Activated CD4-positive, alpha-beta T cell treated with anti-CD3 and anti-CD28 coated beads for 36 hours (primary cell): ENCODE results near the gene RRP7A. TPM values are rescaled to one million over a fixed set of nuclear protein-coding genes. Genes with fewer than 3 reads are reported as not detected.
"Not testable (repeated sequence)": the region's sequence is repeated elsewhere in the genome, so short reads cannot be mapped to it uniquely, and the experiment has no call there.

Experiments used
- ATAC-seq: fragments of 200-7000 bp; cut with Tn5 transposase; one replicate; pipeline ENCODE4 v1.10.0; 2021; ENCODE audit warnings: mild to moderate bottlenecking, moderate library complexity
- CTCF ChIA-PET: fragments of 350-600 bp; sonication (Branson Sonifier 250); formaldehyde crosslinking; loops from one replicate; lab custom pipeline; 2021; ENCODE audit warnings: antibody characterized with exemption; lab: Charles Lee
- POLR2A ChIA-PET: fragments of 350-600 bp; sonication (Branson Sonifier 250); formaldehyde crosslinking; loops from one replicate; lab custom pipeline; 2021; ENCODE audit warnings: antibody characterized with exemption, inconsistent platforms; lab: Charles Lee
- DNase-seq: peaks from one replicate; pipeline ENCODE4 v3.0.0-alpha.2; 2020
- H3K27ac Mint-ChIP-seq: one replicate; pipeline ENCODE4 v1.8.0; 2021; ENCODE audit warnings: mixed read lengths
- H3K27me3 Mint-ChIP-seq: one replicate; pipeline ENCODE4 v1.8.0; 2021; ENCODE audit warnings: mixed read lengths
- H3K36me3 Mint-ChIP-seq: one replicate; pipeline ENCODE4 v1.8.0; 2021; ENCODE audit warnings: low read depth, mixed read lengths
- H3K4me1 Mint-ChIP-seq: one replicate; pipeline ENCODE4 v1.8.0; 2021; ENCODE audit warnings: mixed read lengths
- H3K4me3 Mint-ChIP-seq: one replicate; pipeline ENCODE4 v1.8.0; 2021; ENCODE audit warnings: mild to moderate bottlenecking, moderate library complexity, mixed read lengths
- H3K9me3 Mint-ChIP-seq: one replicate; pipeline ENCODE4 v1.8.0; 2021; ENCODE audit warnings: low read depth, mixed read lengths
- intact Hi-C, 2 experiments: fragments of 100-400 bp; cut with DNase I in 1 of 2; cut with micrococcal nuclease in 1 of 2; formaldehyde crosslinking; loops; one replicate each; pipeline versions ENCODE4 v1.14.2 to v1.15.1; 2022 to 2024; cut with DNase I, micrococcal nuclease
- total RNA-seq, 2 experiments: library from RNA; stranded (reverse); gene quantifications; one replicate each; pipeline ENCODE4 v1.2.3, GENCODE V29; 2021

RRP7A gene
- total RNA-seq, 2 experiments from 2014 or later = 95.6 to 98.1 TPM

DNA sequence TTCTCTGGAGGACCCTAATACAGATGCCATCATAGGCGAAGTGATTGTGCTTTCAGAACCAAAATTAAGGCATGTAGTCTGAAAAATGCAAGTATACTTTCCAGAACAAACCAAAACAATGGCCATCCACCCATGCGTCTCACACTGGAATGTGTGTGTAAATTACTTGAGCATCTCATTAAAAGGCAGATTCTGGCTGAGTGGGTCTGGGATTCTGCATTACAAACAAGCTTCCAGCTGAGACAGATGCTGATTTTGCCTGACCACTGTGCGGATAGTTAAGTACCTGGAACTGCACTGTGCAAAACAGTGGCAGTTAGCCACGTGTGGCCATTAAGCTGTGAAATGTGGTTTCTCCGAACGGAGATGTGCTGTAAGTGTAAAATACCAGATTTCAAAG, 26.2 kb downstream of the RRP7A start:
- no peaks in the 10 kb centered on the region for H3K36me3 Mint-ChIP-seq
- no peaks in the 10 kb centered on the region for H3K27me3 Mint-ChIP-seq
- ChIA-PET POLR2A (no interaction called here), CTCF (no interaction called here)
- no peak for ATAC-seq
- intact Hi-C loops = no loop called here
- no peak for DNase-seq
- peaks cover 2% of the 10 kb centered on the region for H3K4me1 Mint-ChIP-seq
- H3K9me3 Mint-ChIP-seq = no peaks in the 10 kb centered on the region
- H3K27ac Mint-ChIP-seq = no peak overlapping the region
- H3K4me3 Mint-ChIP-seq = no peak overlapping the region

DNA sequence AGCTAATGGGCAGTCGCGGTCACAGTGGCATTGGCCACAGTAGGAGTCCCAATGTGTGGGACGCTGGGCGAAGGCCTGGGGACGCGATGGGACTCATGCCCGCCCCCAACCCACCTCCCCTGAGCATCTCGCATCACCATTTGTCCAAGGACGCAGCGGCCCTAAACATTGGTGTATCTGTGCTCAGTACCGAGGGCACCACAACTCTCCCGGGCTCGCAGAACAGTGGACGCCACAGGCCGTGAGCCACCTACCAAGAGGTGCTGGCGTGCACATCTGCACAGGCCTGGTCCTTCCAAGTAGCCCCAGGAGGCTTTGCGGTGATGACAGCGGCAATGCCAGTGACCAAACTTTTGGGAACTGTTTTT, 27.3 kb downstream of the RRP7A start:
- Mint-ChIP-seq H3K4me1 (no peaks in the 10 kb centered on the region), H3K9me3 (no peaks in the 10 kb centered on the region), H3K4me3 (no peak overlapping the region), H3K27me3 (no peaks in the 10 kb centered on the region), H3K27ac (no peak overlapping the region), H3K36me3 (no peaks in the 10 kb centered on the region)
- ATAC-seq (no peak), DNase-seq (no peak)
- intact Hi-C loops = no loop called here
- ChIA-PET CTCF (no interaction called here), POLR2A (no interaction called here)

DNA sequence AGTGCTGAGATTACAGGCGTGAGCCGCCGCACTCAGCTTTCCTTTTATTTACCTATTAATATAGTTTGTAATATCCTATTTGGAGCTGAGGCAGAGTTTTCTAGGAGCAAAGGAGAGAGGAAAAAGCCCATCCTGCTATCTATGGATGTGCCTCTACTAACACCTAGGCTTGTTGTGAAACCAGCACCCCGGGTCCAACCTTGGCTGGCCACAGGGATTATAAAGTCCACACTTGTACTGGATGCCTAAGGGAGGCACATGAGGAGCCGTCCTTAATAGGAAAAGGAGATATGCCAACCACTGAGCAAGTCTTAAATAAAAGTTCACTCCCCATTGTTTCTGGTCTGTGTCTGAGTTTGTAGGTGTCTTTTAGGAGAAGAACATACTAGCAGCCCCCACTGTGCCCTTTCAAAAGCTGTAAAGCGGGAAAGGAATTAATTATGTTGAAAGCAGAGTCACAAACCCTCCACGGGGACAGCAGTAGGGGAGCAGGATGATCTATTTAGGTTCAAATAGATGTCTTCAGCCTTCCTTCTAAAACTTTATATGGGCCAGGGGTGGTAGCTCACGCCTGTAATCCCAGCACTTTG, 29.3 kb downstream of the RRP7A start:
- Mint-ChIP-seq H3K27ac (no peak overlapping the region), H3K4me1 (no peaks in the 10 kb centered on the region), H3K9me3 (no peaks in the 10 kb centered on the region), H3K4me3 (no peak overlapping the region), H3K36me3 (no peaks in the 10 kb centered on the region), H3K27me3 (no peaks in the 10 kb centered on the region)
- intact Hi-C loops = no loop called here
- ATAC-seq = no peak
- ChIA-PET POLR2A (no interaction called here), CTCF (no interaction called here)
- no peak for DNase-seq

DNA sequence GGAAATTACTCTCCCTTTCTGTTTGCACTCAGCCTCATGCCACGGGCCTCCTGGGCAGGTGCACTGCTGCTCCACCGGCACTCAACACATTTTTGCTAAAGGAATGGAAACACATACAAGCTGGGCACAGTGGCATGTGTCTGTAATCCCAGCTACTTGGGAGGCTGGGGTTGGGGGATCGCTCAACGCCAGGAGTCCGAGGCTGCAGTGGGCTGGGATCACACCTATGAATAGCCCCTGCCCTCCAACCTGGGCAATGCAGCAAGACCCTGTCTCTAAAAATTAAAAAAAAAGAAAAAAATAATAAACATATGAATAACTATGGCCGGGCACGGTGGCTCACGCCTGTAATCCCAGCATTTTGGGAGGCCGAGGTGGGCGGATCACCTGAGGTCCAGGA, 30.6 kb downstream of the RRP7A start:
- H3K27ac Mint-ChIP-seq = no peak overlapping the region
- intact Hi-C loops = no loop called here
- no peaks in the 10 kb centered on the region for H3K4me1 Mint-ChIP-seq
- no peaks in the 10 kb centered on the region for H3K9me3 Mint-ChIP-seq
- no peak for DNase-seq
- CTCF ChIA-PET = no interaction called here
- H3K4me3 Mint-ChIP-seq = no peak overlapping the region
- POLR2A ChIA-PET = interaction anchor here (0.6 kb wide), 1 partner anchor 78 kb away, joined by 4 read pairs; no protein-coding TSS in a partner anchor
- no peaks in the 10 kb centered on the region for H3K36me3 Mint-ChIP-seq
- H3K27me3 Mint-ChIP-seq = no peaks in the 10 kb centered on the region
- no peak for ATAC-seq

DNA sequence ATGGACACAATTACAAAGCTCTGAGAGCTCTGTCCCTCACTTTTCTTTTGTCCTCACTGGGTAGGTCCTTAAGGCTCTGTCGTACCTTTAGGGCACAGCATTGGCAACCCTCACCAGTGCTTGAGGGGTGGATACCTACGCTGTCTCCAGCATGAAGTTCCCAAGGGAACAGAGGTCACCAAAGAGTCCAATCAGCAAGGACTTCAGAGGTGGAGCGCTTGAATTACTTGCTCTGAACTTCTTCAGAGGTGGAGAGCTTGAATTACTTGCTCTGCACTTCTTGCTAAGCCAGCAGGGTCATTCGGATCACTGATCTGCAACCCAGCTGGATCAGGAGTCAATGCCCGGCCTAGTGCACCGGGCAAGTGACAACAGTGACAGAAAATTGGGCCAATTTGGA, 35.1 kb downstream of the RRP7A start:
- intact Hi-C loops = no loop called here
- Mint-ChIP-seq H3K27me3 (no peaks in the 10 kb centered on the region), H3K27ac (no peak overlapping the region), H3K4me3 (no peak overlapping the region), H3K4me1 (no peaks in the 10 kb centered on the region), H3K9me3 (no peaks in the 10 kb centered on the region), H3K36me3 (no peaks in the 10 kb centered on the region)
- DNase-seq = no peak
- ATAC-seq = no peak
- ChIA-PET CTCF (no interaction called here), POLR2A (interaction anchor here (0.6 kb wide), 1 partner anchor 31 kb away, joined by 3 read pairs; no protein-coding TSS in a partner anchor)

DNA sequence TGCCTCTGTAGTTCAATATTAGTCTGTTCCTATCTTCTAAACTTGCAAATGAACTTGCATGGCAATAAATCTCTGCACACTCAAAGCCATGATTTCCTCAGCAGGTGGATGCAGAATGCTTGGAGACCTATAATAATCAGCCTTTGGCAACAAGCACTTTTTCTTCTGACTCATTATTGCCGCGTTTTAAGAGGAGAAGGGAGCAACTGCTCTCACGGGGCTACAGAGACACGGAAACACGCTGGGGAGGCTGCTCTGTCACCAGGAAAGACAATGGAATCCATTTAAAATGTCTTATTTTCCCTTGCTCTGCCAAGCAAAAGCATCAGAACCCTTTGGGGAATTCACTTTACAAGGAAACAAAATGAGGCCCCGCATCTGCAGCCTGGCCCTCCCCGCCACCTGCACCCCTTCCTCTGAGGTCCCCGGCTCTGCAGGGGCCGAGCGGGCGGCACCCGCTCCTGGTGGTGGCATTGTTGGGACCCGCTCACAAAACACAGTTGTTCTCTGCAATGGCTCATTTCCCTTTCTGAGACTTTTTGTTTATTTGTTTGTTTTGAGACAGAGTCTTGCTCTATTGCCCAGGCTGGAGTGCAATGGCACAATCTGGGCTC, 35.9 kb downstream of the RRP7A start:
- H3K36me3 Mint-ChIP-seq, H3K27ac Mint-ChIP-seq, H3K4me1 Mint-ChIP-seq, DNase-seq, CTCF ChIA-PET, H3K27me3 Mint-ChIP-seq, H3K4me3 Mint-ChIP-seq, H3K9me3 Mint-ChIP-seq, ATAC-seq, intact Hi-C loops: not testable (repeated sequence)
- POLR2A ChIA-PET = interaction anchor here (0.6 kb wide), 1 partner anchor 31 kb away, joined by 3 read pairs; no protein-coding TSS in a partner anchor

DNA sequence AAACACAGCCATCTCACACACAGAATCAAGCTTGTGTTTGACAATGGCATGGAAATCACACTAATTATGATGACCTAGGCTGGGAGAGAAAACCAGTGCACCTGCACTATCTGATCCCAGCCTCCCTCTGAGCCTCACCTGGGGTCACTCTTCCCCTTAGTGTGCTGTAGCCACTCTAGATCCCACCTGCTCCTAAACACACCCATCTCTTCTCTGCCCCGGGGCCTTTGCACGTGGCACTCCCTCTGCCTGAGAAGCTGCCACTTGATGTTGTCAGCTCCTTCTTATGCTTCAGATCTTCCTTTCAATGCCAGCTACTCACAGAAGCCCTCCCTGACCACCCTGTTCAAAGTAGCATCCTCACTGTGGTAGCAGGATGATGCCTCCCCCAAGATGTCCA, 44.5 kb downstream of the RRP7A start:
- DNase-seq = no peak
- H3K36me3 Mint-ChIP-seq = no peaks in the 10 kb centered on the region
- no peak overlapping the region for H3K27ac Mint-ChIP-seq
- no peaks in the 10 kb centered on the region for H3K27me3 Mint-ChIP-seq
- H3K9me3 Mint-ChIP-seq = no peaks in the 10 kb centered on the region
- intact Hi-C loops = no loop called here
- POLR2A ChIA-PET = no interaction called here
- no peak overlapping the region for H3K4me3 Mint-ChIP-seq
- H3K4me1 Mint-ChIP-seq = peaks cover 9% of the 10 kb centered on the region
- no peak for ATAC-seq
- CTCF ChIA-PET = interaction anchor here (0.6 to 1.5 kb wide), 5 partner anchors 37 to 531 kb away, joined by 3 read pairs; no protein-coding TSS in a partner anchor

DNA sequence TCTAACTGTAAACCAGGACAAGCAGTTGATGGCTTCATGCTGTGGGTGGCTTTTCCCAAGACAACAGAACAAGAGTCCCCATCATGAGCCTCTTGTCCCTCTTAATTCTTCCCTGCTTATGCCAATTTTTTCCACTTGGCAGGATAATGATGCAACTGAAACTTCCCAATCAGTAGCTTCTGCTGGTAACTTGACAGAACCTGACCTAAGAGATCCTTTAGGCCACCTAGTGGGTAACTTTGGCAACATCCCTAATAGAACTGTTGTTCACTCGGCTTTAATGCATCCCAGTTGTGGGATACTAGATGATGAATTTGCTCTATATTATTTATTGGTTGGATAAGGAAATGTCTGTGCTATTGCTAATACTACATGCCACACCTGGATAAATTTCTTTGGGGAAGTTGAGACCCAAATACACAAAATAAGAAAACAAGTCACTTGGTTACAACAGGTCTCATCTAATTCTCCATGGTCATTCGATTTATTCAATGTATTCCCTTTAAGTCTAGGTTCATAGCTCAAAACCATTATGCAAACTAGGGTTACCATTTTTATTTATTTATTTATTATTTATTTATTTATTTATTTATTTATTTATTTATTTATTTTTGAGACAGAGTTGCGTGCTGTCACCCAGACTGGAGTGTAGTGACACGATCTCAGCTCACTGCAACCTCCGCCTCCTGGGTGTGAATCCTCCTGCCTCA, 46.0 kb downstream of the RRP7A start:
- intact Hi-C loops = no loop called here
- no peaks in the 10 kb centered on the region for H3K9me3 Mint-ChIP-seq
- no peak overlapping the region for H3K4me3 Mint-ChIP-seq
- CTCF ChIA-PET = interaction anchor here (0.7 to 1.9 kb wide), 11 partner anchors 9 to 509 kb away, joined by 3 to 8 read pairs (median 3); no protein-coding TSS in a partner anchor
- H3K36me3 Mint-ChIP-seq = no peaks in the 10 kb centered on the region
- POLR2A ChIA-PET = interaction anchor here (0.6 kb wide), 1 partner anchor 40 kb away, joined by 4 read pairs; no protein-coding TSS in a partner anchor
- DNase-seq = no peak
- no peaks in the 10 kb centered on the region for H3K27me3 Mint-ChIP-seq
- ATAC-seq = peak; percentile 64
- H3K27ac Mint-ChIP-seq = no peak overlapping the region
- H3K4me1 Mint-ChIP-seq = peaks cover 6% of the 10 kb centered on the region

DNA sequence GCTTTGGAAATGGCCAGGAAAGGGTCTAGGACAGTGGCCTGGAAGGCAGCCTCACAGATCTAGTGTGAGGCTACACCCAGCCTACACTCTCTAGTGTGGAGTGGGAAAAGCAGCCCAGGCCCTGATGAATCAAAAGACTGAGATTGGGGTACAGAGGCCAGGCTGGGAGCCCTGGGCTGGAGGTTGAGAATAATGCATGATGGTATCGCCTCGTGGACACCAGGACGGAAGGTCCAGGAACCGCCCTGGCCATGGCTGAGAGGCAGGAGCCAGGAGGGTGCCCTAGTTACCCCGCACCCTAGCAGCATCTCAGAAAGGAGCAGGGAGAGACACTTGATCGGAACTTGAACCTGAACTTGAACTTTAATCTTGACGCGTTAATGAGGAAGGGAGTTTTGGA, 46.9 kb downstream of the RRP7A start:
- no peak for ATAC-seq
- no peaks in the 10 kb centered on the region for H3K36me3 Mint-ChIP-seq
- H3K9me3 Mint-ChIP-seq = no peaks in the 10 kb centered on the region
- no peaks in the 10 kb centered on the region for H3K27me3 Mint-ChIP-seq
- H3K4me1 Mint-ChIP-seq = no peaks in the 10 kb centered on the region
- ChIA-PET CTCF (interaction anchor here (0.9 to 1.9 kb wide), 4 partner anchors 14 to 89 kb away, joined by 3 to 8 read pairs (median 3); no protein-coding TSS in a partner anchor), POLR2A (no interaction called here)
- DNase-seq = no peak
- no peak overlapping the region for H3K4me3 Mint-ChIP-seq
- intact Hi-C loops = no loop called here
- no peak overlapping the region for H3K27ac Mint-ChIP-seq

DNA sequence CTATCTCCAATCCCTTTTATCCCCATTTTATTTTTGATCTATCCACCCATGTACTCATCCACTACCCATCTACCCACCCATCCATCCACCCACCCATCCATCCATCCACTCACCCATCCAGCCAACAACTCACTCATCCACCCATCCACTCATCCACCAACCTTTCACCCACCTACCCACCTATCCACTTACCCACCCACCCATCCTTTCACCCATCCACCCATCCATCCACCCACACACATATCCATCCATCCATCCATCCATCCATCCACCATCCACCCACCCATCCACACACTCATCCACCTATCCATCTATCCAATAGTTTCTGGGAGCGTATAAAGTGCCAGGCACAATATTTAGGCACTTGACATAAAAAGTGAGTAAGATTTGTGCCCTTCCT, 48.2 kb downstream of the RRP7A start:
- H3K27me3 Mint-ChIP-seq = no peaks in the 10 kb centered on the region
- no peaks in the 10 kb centered on the region for H3K36me3 Mint-ChIP-seq
- ChIA-PET POLR2A (no interaction called here), CTCF (interaction anchor here (1.2 to 1.9 kb wide), 2 partner anchors 27 to 28 kb away, joined by 8 read pairs; no protein-coding TSS in a partner anchor)
- DNase-seq = no peak
- ATAC-seq = no peak
- no peaks in the 10 kb centered on the region for H3K4me1 Mint-ChIP-seq
- no peak overlapping the region for H3K4me3 Mint-ChIP-seq
- H3K27ac Mint-ChIP-seq = no peak overlapping the region
- intact Hi-C loops = no loop called here
- no peaks in the 10 kb centered on the region for H3K9me3 Mint-ChIP-seq

DNA sequence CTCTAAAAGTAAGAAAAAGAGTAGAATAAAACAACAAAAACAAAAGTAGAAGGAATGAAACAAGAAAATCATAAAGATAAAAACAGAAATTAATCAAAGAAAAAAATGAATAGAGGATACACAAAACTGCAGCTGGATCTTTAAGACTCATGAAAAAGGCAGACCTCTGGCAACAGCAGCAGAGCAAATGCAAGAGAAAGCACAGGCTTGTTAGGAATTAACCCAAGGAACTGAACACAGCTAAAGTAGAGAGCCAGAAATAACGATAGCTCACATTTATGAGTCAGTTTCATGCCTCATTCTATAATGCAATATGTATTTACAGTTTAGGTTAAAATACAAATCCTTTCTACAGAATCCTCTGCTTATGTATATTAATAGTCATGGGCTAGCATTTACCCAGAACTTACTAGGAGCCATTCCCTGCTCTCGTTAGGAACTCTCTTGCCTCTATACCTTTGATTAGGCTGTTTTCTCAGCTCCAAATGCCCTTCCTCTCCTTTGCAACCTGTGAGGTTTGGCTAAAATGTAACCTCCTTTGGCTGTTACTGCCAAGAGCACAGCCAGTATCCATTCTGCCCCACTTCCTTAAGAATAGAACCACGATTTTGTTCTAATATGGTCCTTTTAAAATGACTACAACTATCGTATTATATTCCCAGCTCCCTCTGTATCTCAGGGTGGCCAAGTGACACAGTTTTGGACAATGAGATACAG, 49.1 kb downstream of the RRP7A start:
- CTCF ChIA-PET = interaction anchor here (0.6 to 1.2 kb wide), 3 partner anchors 26 to 293 kb away, joined by 3 to 8 read pairs (median 3); no protein-coding TSS in a partner anchor
- Mint-ChIP-seq H3K4me3 (no peak overlapping the region), H3K27me3 (no peaks in the 10 kb centered on the region), H3K36me3 (no peaks in the 10 kb centered on the region), H3K9me3 (no peaks in the 10 kb centered on the region), H3K4me1 (no peaks in the 10 kb centered on the region), H3K27ac (no peak overlapping the region)
- intact Hi-C loops = no loop called here
- POLR2A ChIA-PET = no interaction called here
- DNase-seq = no peak
- ATAC-seq = no peak
